Measurements from ENCODE around the gene TMTC2.
A peak's percentile ranks its signal among the peaks of the same experiment; 100 is the strongest.

The TMTC2 gene

GRCh38 chr12:82963956-82964355, 277.2 kb downstream of the TMTC2 start:
- no peak for DNase-seq

DNA sequence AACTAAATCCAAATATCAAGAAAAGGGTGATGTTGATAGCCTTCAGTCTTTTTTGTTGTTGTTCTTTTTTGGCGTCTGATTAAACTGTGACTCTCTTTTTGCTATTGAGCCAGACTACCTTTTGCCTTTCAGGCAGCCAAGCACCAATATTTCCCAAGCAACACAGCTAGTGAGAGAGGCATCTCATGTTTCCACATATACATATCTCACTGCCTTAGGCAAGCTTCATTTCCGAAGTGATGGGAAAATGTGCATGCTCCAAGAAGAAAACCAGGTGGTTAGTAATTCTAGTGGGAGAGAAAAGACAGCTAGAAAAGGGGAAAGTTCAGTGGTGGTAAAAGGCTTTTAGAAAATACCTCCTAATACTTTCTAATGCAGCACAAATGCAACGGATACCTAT, 277.7 kb downstream of the TMTC2 start:
- peak; percentile 11 for DNase-seq

DNA sequence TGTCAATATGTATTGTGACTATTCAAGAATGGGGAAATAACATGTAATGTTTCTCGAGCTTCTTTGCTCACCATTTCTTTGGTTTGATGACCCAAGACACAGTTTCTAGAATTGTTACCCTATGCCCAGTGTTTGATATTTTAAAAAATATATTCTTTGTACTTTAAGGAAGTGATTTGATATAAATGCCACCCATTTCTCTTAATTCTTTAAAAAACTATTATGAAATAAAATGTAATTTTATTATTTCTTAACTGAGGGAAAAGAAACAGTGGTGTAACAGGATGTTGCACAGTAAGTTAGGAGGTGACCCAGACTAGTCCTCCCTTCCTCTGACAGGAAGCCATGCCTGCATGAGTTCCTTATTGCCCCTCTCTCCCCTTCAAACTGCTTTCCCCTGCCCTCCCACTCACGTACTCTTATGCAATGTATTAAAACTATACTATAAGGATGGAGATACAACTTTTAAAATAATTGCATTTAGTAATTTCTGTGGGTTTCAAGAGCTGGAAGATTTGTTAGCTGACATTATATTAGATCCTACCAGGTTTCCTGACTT, 279.4 kb downstream of the TMTC2 start:
- DNase-seq = no peak

DNA sequence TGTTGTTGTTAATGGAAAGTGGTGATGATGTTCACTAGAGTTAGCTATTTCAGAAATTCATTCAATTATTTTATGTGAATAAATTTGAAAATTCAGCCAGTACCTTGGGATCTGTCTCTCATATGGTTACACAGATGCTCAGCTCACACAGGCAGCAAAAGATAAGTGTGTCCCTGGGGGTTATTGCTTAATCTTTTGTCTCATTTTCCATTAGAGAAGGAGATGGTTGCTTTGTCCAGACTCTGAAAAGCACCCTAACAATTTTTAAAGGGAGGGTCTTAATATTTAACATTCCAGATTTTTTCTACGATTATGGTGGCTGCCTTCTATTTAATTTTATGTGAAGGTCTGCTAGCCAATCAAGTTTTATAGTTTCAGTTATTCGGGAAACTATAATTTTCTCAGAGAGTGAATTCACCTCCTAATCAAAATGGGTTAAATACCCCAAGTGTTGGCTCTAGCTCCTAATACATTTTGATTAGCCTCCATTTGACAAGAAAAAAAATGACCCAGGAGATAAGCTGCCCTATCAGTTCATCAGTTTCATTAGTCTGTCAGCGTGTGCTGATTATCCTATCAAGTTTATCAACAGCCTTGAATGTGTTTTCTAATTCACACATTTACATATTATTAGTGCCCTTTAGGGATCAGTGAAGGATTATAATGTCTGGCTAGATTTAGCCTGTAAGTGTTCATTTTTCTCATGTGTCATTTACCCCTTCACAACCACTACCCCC, 282.1 kb downstream of the TMTC2 start:
- DNase-seq = no peak

DNA sequence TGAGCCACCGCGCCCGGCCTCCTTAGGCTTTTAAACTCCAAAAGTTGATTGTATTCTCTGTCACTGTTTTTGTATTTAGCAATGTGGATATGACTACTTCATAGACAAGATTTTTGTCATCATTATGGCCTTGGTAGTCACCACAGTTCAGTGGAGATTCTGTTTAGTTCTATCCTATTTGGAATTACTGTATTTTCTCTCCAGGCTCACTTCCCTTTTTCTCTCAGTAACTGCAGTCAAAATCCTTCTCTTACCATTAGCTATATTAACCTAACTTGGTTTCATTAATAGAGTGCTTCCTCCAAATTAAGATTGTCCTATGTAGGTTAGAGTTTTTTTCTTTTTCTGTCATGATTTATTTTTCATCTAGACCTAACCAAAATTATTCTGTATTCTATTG, 283.9 kb downstream of the TMTC2 start:
- no peak for DNase-seq

GRCh38 chr12:82971584-82971983, 284.9 kb downstream of the TMTC2 start:
- DNase-seq = no peak

- DNase-seq = no peak
Observed at GRCh38 chr12:82972624-82973023, 285.9 kb downstream of the TMTC2 start.

DNA sequence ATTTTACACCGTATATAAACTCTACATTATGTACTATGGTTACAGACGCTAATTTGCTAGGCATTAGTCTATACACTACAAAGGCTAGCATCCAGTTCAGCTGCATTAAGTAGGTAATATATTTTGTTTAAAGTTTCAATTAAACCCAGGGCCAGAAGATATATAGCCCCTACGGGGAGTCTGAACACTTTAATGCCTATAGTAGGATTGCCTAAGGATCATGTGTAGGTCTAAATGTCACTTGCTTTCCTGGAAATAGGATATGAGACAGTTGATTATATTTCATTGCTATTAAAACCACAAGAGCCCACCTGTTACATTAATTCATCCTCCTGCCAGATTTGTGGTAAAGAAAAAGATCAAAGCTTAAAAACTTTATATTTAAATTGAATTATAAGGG, 286.9 kb downstream of the TMTC2 start:
- DNase-seq = no peak

DNA sequence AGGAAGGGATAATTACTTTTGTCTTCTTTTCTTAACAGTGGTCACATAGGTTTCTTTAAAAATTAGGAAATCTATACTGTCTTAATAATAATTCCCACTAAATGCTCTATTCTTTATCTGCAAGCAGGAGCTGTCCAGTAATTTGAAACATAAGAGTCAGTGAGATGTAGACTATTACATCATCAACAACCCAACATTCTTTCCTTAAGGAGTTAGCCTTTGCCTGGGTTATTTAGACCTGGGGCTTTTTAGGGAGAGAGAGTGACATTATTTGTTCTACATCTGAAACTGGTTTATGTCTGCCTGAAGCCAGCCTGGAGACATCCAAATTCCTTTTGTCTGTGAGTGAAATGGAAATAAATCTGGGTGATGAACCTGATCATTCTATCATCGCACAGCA, 294.4 kb downstream of the TMTC2 start:
- DNase-seq = no peak

DNA sequence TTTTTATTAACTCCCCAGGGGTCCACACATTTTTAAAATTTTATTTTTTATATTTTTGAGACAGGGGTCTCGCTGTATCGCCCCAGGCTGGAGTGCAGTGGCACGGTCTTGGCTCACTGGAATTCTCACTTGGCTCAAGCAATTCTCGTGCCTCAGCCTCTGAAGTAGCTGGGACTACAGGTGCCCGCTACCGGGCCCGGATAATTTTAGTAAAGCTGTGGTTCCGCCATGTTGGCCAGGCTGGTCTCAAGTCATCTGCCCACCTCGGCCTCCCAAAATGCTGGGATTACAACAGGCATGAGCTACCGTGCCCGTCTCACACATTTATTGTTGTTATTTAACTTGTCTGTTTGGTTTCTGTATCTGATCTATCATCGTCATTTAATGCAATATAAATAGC, 307.4 kb downstream of the TMTC2 start:
- no peak for DNase-seq

DNA sequence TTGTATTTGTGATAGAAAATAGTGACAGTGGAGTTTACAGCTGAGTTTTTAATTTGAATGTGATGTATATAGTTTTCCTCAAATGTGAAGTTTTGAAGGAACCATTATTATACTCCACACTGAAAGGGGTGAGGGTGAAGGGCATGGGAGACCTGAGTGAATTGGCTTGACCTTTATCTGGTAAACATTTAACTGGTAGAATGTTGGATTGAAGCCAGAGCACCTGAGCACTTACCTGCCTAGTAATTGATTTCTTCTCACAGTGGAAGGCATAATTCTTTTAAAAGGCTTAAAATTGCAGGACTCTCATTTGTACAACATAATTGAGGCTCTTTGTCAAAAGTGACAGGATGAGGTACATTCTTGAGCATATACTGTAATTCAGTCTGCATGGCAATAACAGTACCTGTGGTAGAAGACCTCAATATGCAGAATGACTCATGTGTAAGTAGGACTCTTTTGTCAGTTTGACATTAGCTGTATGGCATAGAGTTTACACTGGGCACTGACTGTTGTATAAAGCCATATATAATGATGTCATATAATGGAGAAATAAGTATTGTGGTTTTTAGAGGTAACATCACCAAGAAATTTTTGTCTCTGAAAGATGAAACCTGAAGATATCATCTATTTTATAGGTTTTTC, 309.6 kb downstream of the TMTC2 start:
- peak; percentile 40 for DNase-seq

DNA sequence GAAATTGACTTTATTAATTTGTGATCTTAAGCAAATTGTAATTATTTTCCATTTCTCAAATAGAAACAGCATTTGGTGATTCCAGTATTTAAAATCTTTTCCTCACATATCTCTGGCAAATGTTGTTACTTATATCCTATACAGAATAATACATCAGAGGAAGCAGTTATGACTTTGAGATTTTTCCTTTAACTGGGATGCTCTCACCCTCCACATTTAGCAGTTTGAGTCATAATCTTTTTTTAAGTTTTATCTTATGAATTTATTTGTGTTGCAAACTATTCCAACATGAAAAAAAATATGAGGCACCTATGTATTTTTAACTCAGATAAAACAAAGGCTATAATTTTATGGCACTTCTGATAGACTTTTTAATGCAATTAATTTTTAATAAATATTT, 311.8 kb downstream of the TMTC2 start:
- no peak for DNase-seq

DNA sequence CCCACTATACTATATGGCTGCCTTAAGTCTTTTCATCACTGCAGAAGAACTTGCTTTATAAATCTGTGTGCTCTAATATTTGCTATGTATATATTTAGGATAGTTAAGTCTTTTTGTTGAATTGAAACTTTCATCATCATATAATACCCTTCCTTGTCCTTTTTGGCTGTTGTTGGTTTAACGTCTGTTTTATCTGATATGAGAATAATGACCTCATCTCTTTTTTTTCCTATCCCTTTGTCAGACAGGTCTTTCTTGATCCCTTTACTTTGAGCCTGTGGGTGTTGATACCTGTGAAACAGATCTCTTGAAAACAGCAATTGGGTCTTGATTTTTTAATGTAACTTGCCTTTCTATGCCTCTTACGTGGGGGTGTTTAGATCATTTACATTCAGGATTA, 316.3 kb downstream of the TMTC2 start:
- DNase-seq = no peak

- no peak for DNase-seq
Observed at GRCh38 chr12:83005534-83006197, 319.0 kb downstream of the TMTC2 start.

- no peak for DNase-seq
Observed at GRCh38 chr12:83008703-83009102, 322.0 kb downstream of the TMTC2 start.

DNA sequence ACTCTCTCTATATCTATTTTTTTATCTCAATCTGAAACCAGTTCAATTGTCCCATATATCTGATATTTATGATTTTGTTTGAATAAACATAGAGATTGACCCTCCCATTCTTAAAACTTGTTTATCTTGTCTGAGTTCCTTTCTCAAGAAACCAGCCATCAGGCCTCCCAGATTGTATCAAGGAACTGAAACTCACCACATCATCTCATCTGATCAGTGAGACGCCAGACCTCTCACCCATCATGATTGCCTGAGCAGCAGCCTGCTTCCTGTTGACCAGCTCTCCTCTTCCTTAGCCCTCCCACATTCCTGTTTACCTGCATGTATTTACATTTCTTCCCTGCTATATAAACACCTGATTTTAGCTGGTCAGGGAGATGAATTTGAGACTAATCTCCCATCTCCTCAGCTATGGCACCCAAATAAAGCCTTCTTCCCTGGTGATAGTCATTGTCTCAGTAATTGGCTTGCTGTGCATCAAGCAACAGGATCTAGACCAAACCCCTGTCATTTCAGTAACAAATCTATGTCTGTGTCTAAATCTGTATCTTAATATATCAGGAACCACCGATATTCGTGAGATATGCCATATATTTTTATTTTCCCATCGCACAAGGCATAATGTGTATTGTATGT, 323.6 kb downstream of the TMTC2 start:
- no peak for DNase-seq

GRCh38 chr12:83015390-83016217, 328.9 kb downstream of the TMTC2 start:
- no peak for DNase-seq

DNA sequence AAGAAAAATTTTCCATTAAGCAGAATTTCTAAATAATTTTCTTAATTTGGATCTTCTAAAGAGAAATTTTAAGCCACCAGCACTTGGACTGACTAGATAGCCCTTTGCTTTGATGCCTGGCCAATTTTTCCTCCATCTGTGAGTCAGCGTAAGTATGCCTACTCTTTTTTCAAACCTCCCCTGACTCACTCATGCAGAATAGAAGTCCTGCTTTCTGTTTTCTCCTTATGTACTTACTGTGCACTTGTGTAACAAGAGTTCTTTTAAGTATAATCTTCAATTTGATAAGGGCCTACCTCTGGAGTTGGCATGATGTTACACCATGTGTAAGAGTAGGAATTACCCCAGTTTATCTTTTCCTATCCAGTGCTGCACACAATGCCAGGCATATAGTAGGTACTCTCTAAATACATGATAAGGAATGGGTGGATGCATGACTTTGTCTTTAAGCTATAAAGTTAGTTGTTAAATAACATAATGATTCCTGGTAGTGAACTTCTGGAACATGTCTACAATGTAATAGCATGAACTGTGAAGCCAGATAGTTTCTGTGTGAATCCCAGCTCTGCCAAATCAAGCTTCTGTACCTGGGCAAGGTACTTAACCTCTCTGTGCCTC, 329.6 kb downstream of the TMTC2 start:
- DNase-seq = peak; percentile 25

DNA sequence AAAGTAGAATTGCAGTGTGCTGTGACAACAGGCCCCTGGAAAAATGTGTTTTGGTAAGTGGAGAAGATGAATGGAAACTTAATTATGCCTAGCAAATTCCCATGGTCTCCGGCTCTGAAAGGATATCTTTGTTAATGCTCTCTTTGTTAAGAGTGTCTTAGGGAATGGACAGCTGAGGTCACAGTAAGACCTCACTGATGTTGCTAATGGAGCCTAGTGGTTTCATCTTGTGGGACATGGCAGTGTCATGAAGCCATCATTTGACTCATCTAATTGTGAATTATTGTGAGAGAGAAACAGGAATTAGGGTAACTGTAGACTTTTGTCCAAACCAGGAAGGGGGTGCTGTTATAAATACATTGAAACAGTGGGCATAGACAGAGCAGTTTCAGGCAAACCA, 330.3 kb downstream of the TMTC2 start:
- no peak for DNase-seq

- no peak for DNase-seq
Observed at GRCh38 chr12:83018088-83018487, 331.4 kb downstream of the TMTC2 start.

DNA sequence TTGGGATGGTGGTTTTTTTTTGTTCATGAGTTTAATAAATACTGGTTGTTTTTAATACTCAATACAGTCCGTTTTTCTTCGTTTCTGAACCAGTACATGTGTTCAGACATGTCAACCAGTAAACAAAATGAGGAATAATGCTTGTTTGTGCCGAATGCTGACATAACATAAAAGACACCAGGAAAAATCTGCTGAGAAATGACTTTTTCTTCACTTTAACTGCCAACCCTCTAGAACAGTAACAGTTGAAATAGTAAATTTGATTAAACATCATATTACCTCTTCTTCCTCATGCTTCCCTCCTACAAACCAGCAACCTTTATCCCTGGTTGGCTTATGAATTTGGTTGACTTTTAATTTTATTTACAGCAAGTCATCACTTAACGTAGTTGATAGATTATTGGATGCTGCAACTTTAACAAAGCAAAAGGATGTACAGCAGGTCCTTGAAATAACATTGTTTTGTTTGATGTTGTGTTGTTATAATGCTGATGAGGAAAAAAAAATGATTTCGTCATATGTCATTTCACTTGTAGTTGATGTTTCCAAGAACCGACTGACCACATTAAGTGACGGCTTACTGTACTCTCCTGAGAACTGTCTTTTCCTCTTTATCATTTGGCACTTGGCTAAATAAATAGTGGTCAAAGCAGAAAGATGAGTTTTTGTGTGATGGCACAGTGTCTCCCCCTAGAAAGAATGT, 340.5 kb downstream of the TMTC2 start:
- DNase-seq = no peak
